GM19193 (cell line): ENCODE measurements around the gene LDLRAD4.

Experiments used
- POLR2A ChIP-seq: IDR thresholded peaks from 4 replicates; pipeline ENCODE4 v1.6.1; 2011; ENCODE audit not compliant: insufficient read depth, insufficient read length; ENCODE audit errors: extremely low read depth

The LDLRAD4 gene

GRCh38 chr18:13681701-13682100 is 463.1 kb downstream of the LDLRAD4 start:
- no peak for TF ChIP-seq POLR2A

- no peak for TF ChIP-seq POLR2A
Measured at GRCh38 chr18:13684546-13684945, 466.0 kb downstream of the LDLRAD4 start.

DNA sequence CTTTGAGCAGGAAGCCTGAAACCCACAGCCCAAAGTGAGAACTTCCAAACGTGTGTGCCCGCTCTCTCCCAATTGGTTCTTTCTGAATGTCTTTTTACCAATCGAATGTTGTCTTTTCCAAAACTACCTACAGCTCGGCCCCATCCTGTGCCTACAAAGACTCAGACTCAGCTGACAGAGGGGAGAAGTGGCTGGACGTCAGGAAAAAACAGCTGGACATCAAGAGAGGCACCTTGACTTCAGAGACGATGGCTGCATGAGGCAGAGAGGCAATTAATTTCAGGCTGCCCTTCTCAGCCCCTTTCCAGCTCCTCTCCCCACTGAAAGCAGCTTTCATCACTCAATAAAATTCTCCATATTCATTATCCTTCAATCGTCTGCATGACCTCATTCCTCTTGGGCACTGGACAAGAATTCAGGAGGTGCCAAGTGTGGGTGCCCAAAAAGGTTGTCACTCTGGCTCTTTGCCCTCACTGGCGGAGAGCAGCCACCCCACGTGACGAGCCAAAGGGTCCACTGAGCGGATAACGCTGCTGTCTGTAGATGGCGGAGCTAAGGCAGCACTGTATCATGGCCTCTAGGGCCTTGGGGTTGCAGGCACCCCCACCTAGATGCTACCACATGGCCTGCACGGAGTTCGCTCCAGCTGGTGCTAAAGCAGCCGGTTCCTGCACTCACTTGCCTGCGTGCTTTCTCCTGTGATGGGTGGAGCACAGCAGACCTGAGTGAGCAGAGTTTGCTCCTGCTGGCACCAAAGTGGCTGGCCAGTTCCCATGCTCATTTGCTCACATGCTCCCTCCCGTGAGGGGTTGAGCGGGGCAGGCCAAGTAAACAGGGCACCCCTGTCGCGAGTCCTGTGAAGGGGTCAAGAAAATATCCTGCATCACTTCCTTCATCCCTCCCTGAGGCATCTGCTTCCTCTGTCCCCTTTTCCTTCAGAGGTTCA is 469.9 kb downstream of the LDLRAD4 start:
- TF ChIP-seq POLR2A = no peak

- TF ChIP-seq POLR2A = no peak
Measured at GRCh38 chr18:13696961-13697360, 478.4 kb downstream of the LDLRAD4 start.

DNA sequence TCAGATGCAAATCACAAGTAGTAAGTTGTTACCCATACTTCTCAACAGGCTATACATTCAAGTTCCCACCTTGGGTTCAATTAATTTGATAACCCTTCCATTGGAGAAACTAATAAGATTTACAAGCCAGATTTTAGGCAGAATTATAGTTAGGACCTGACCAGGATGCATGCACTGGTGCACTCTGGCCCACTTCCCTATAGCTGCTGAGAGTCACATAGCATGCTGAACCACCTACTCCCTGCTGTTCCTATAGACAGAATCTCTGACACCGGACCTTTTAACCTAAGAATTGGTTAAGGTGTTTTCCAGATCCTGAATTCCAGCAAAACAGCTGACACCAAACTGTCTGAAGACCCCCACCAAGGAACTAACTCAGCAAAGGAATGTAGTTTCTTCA is 481.6 kb downstream of the LDLRAD4 start:
- no peak for TF ChIP-seq POLR2A
